GM18505 (cell line): ENCODE measurements around the gene DACT3.
A peak's percentile ranks its signal among the peaks of the same experiment; 100 is the strongest.

Experiments used
- ATAC-seq: cut with Tn5 transposase; IDR thresholded peaks from one replicate; pipeline ENCODE4 v1.9.1; 2021; ENCODE audit not compliant: unreplicated experiment
- POLR2A ChIP-seq: IDR thresholded peaks from 4 replicates; pipeline ENCODE4 v1.6.1; 2011; ENCODE audit warnings: borderline replicate concordance; ENCODE audit not compliant: insufficient read depth, insufficient read length; ENCODE audit errors: extremely low read depth

Gene DACT3

GRCh38 chr19:46661020-46661731, at the start of gene DACT3:
Gene DACT3 (minus strand): TSS chr19:46661182. CDS start chr19:46661064, 118 bp downstream.
- peak; percentile 88 for ATAC-seq
- TF ChIP-seq POLR2A = no peak

- no peak for ATAC-seq
- no peak for TF ChIP-seq POLR2A
Observed at GRCh38 chr19:46710687-46711086, 49.7 kb upstream of the DACT3 start.

GRCh38 chr19:46704379-46705076, 43.5 kb upstream of the DACT3 start:
- ATAC-seq = no peak
- no peak for TF ChIP-seq POLR2A

- TF ChIP-seq POLR2A = no peak
Observed at GRCh38 chr19:46700704-46701103, 39.7 kb upstream of the DACT3 start.

GRCh38 chr19:46698395-46699321, 37.7 kb upstream of the DACT3 start:
- TF ChIP-seq POLR2A = no peak
- no peak for ATAC-seq

More at GRCh38 chr19:46700704-46701103, 39.7 kb upstream of the DACT3 start:
- ATAC-seq = no peak

GRCh38 chr19:46697204-46697960, 36.4 kb upstream of the DACT3 start:
- no peak for ATAC-seq
- no peak for TF ChIP-seq POLR2A

- TF ChIP-seq POLR2A = no peak
- ATAC-seq = no peak
Observed at GRCh38 chr19:46696866-46697203, 35.9 kb upstream of the DACT3 start.

GRCh38 chr19:46696052-46696451, 35.1 kb upstream of the DACT3 start:
- ATAC-seq = no peak
- no peak for TF ChIP-seq POLR2A

GRCh38 chr19:46693760-46694159, 32.8 kb upstream of the DACT3 start:
- ATAC-seq = no peak
- no peak for TF ChIP-seq POLR2A

GRCh38 chr19:46692918-46693722, 32.1 kb upstream of the DACT3 start:
- TF ChIP-seq POLR2A = no peak
- no peak for ATAC-seq

- no peak for TF ChIP-seq POLR2A
- no peak for ATAC-seq
Observed at GRCh38 chr19:46691948-46692347, 31.0 kb upstream of the DACT3 start.

GRCh38 chr19:46691104-46691503, 30.1 kb upstream of the DACT3 start:
- no peak for TF ChIP-seq POLR2A
- no peak for ATAC-seq
